Tibial nerve (tissue), 4 donors: ENCODE measurements around the gene APRT. TPM values are rescaled to one million over a fixed set of nuclear protein-coding genes. Genes with fewer than 3 reads are reported as not detected.

ENCODE experiments used
- DNase-seq, 2 donors: peaks; one replicate each; pipeline ENCODE4 v3.0.0-alpha.2; 2019; ENCODE audit warnings: low spot score in 2 of 2
- H3K27ac ChIP-seq, 4 donors: fragments of 200-600 bp; sonication (generic) in 3 of 4; one replicate each; pipeline ENCODE4 v1.5.1; 2017 to 2019; ENCODE audit warnings: mild to moderate bottlenecking in 1 of 4
- H3K27me3 ChIP-seq, 2 donors: fragments of 200-600 bp; sonication (generic) in 1 of 2; one replicate each; pipeline versions ENCODE4 v1.5.1 to v1.6.0; 2017 to 2019
- H3K36me3 ChIP-seq, 3 donors: fragments of 200-600 bp; sonication (generic); one replicate each; pipeline ENCODE4 v1.5.1; 2018 to 2019
- H3K4me1 ChIP-seq, 4 donors: fragments of 200-600 bp; sonication (generic) in 3 of 4; one replicate each; pipeline ENCODE4 v1.5.1; 2017 to 2019
- H3K4me3 ChIP-seq, 4 donors: fragments of 200-600 bp; sonication (generic) in 3 of 4; one replicate each; pipeline ENCODE4 v1.5.1; 2017 to 2019; ENCODE audit warnings: mild to moderate bottlenecking in 1 of 4, moderate library complexity in 1 of 4
- H3K9me3 ChIP-seq, 4 donors: fragments of 200-600 bp; sonication (generic) in 3 of 4; one replicate each; pipeline ENCODE4 v1.5.1; 2017 to 2019
- EP300 ChIP-seq, 2 donors: sonication (generic); formaldehyde crosslinking; IDR thresholded peaks; one replicate each; pipeline ENCODE4 v1.6.1; 2017; ENCODE audit warnings: antibody characterized with exemption in 2 of 2, mild to moderate bottlenecking in 1 of 2
- POLR2A ChIP-seq, 2 donors: fragments of 450-650 bp; IDR thresholded peaks; one replicate each; pipeline ENCODE4 v1.6.1; 2017; ENCODE audit warnings: antibody characterized with exemption in 2 of 2, mild to moderate bottlenecking in 2 of 2, moderate library complexity in 2 of 2
- WGBS, 2 donors: methylation state at CpG; one replicate each; pipeline ENCODE4 v1.1.5; 2018; 5-methylcytosine and 5-hydroxymethylcytosine counted together
- total RNA-seq, 4 donors: library from RNA; depleted of rRNA; stranded (reverse); fragments of >200 nt; gene quantifications; one replicate each; pipeline ENCODE4 v1.1.0, GENCODE V29; 2016
- TF ChIP-seq, protein P1 (sequence below), 5 experiments: fragments of 200-600 bp in 3 of 5; fragments of 450-650 bp in 2 of 5; sonication (generic) in 3 of 5; IDR thresholded peaks; one replicate each; pipeline ENCODE4 v1.5.1; 2016 to 2019; ENCODE audit warnings: antibody characterized with exemption in 5 of 5, mild to moderate bottlenecking in 3 of 5, moderate library complexity in 2 of 5

Gene APRT
- total RNA-seq, 4 donors from 2014 or later, result 83.4 to 157 (median 106) TPM

DNA sequence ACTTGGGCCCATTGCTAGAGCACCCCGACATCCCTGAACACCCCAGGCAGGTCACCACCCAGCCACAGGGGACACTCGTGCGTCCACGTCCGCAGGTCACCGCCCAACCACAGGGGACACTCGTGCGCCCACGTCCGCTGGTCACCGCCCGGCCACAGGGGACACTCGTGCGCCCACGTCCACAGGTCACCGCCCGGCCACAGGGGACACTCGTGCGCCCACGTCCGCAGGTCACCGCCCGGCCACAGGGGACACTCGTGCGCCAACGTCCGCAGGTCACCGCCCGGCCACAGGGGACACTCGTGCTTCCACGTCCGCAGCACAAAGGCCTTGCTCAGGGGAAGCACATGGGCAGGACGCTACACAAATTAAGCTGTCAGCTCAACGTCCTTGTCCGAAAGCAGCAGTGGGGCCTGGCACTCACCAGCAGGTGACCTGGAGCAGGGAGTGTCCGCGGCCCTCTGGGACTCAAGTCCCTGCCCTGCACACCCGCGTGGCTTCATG lies 27.4 kb upstream of the APRT start:
- H3K9me3 ChIP-seq, result no peaks in the 10 kb centered on the region
- no peak for DNase-seq
- no peak for TF ChIP-seq POLR2A (IDR thresholded peaks at IDR 0.05)
- TF ChIP-seq, protein P1, sequence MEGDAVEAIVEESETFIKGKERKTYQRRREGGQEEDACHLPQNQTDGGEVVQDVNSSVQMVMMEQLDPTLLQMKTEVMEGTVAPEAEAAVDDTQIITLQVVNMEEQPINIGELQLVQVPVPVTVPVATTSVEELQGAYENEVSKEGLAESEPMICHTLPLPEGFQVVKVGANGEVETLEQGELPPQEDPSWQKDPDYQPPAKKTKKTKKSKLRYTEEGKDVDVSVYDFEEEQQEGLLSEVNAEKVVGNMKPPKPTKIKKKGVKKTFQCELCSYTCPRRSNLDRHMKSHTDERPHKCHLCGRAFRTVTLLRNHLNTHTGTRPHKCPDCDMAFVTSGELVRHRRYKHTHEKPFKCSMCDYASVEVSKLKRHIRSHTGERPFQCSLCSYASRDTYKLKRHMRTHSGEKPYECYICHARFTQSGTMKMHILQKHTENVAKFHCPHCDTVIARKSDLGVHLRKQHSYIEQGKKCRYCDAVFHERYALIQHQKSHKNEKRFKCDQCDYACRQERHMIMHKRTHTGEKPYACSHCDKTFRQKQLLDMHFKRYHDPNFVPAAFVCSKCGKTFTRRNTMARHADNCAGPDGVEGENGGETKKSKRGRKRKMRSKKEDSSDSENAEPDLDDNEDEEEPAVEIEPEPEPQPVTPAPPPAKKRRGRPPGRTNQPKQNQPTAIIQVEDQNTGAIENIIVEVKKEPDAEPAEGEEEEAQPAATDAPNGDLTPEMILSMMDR (IDR thresholded peaks at IDR 0.05), result no peak
- no peak for TF ChIP-seq EP300 (IDR thresholded peaks at IDR 0.05)
- H3K36me3 ChIP-seq, result peaks cover 0 to 91% (median 10%) of the 10 kb centered on the region in 3 donors
- no peak overlapping the region for H3K27ac ChIP-seq
- no peaks in the 10 kb centered on the region for H3K27me3 ChIP-seq
- H3K4me3 ChIP-seq, result no peak overlapping the region
- no peaks in the 10 kb centered on the region for H3K4me1 ChIP-seq
- WGBS, 2 donors, result 82 to 91% methylated on average over 37 to 39 of the region's 39 CpGs

DNA sequence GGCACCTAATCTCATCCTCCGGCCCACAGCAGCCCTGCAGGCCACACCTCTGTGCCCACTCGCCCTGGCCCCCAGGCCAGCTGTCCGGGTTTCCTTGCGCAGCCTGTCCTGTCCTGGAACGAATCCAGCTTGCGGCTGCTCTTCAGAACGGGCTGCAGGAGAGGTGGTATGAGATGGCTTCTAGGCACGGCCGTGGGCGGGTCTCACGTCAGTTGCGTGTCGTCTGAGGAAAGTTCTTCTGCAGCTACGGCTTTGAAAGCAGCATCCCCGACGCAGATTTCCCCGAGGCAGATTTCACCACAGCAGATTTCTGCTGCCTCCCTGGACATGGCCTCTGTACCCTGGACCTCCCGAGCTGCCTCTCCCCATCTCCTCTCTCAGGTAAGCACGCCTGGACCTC lies 26.8 kb upstream of the APRT start:
- peaks cover 0 to 92% (median 10%) of the 10 kb centered on the region in 3 donors for H3K36me3 ChIP-seq
- WGBS, 2 donors, result 90% methylated on average over 19 of the region's 19 CpGs
- DNase-seq, result no peak
- H3K27ac ChIP-seq, result no peak overlapping the region
- no peaks in the 10 kb centered on the region for H3K9me3 ChIP-seq
- TF ChIP-seq, protein P1 (IDR thresholded peaks at IDR 0.05), result no peak
- TF ChIP-seq EP300 (IDR thresholded peaks at IDR 0.05), result no peak
- TF ChIP-seq POLR2A (IDR thresholded peaks at IDR 0.05), result no peak
- H3K4me1 ChIP-seq, result no peaks in the 10 kb centered on the region
- H3K27me3 ChIP-seq, result no peaks in the 10 kb centered on the region
- H3K4me3 ChIP-seq, result no peak overlapping the region

DNA sequence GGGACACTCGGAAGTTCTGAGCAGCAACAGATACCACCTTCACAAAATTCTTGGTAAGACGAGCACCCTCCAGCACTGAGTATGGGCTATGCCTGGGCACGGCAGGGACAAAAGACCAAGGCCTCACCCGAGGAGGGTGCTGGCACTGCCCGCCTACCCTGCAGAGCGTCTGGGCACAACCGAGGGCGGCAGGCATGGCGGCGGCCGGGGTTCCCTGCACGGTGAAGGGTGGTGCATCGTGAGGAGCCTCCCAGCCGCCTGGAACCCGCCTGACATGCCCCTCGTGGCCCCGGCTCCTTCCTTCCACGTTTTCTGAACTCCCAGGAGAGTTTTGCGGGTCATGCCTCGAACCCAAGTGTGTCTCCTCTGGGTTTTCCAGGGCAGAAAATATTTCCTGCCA lies 26.1 kb upstream of the APRT start:
- Histone ChIP-seq H3K4me3 (no peak overlapping the region), H3K4me1 (no peaks in the 10 kb centered on the region), H3K27me3 (no peaks in the 10 kb centered on the region), H3K9me3 (no peaks in the 10 kb centered on the region), H3K36me3 (peaks cover 0 to 84% (median 10%) of the 10 kb centered on the region in 3 donors), H3K27ac (no peak overlapping the region)
- DNase-seq, result no peak
- TF ChIP-seq, protein P1 (IDR thresholded peaks at IDR 0.05), result no peak
- no peak for TF ChIP-seq EP300 (IDR thresholded peaks at IDR 0.05)
- no peak for TF ChIP-seq POLR2A (IDR thresholded peaks at IDR 0.05)
- WGBS, 2 donors, result 83 to 94% methylated on average over 3 to 19 of the region's 20 CpGs

DNA sequence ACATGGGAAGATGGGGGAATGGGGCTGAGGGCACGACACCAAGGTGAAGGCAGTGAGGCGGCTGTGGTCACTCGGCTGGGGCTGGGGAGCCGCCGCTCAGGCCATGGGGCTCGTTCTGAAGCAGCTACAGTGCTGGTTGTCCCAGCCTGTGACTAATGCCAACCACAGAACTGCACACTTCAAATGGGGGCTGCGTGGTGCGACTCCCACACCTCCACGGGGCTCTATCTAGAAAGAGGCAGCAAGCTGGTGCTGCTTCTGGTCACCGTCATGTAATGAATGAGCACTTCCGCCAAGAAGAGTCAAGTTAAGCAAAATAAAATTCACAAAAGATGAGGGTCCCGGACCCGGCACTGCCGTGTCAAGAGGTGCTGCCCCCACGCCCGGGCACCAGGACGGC lies 25.1 kb upstream of the APRT start:
- Histone ChIP-seq H3K4me1 (no peaks in the 10 kb centered on the region), H3K27ac (no peak overlapping the region), H3K36me3 (peaks cover 0 to 81% (median 10%) of the 10 kb centered on the region in 3 donors), H3K4me3 (no peak overlapping the region), H3K9me3 (no peaks in the 10 kb centered on the region), H3K27me3 (no peaks in the 10 kb centered on the region)
- TF ChIP-seq POLR2A (IDR thresholded peaks at IDR 0.05) (no peak), EP300 (IDR thresholded peaks at IDR 0.05) (no peak)
- TF ChIP-seq, protein P1 (IDR thresholded peaks at IDR 0.05), result no peak
- 93 to 94% methylated on average over 11 to 17 of the region's 17 CpGs for WGBS, 2 donors
- DNase-seq, result no peak

DNA sequence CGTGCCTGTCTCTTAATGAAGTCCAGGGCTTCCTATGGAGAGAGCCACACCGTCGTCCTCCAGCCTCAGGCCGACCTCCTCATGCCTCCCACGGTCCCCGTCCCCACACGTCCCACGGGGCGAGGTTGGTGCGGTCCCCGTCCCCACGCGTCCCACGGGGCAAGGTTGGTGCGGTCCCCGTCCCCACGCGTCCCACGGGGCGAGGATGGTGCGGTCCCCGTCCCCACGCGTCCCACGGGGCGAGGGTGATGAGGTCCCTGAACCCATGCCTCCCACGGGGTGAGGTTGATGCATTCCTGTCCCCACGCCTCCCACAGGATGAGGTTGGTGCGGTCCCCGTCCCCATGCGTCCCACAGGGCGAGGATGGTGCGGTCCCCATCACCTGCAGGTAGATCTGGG lies 24.1 kb upstream of the APRT start:
- H3K27ac ChIP-seq, result no peak overlapping the region
- no peaks in the 10 kb centered on the region for H3K27me3 ChIP-seq
- TF ChIP-seq, protein P1 (IDR thresholded peaks at IDR 0.05), result no peak
- TF ChIP-seq POLR2A (IDR thresholded peaks at IDR 0.05) (no peak), EP300 (IDR thresholded peaks at IDR 0.05) (no peak)
- no peaks in the 10 kb centered on the region for H3K9me3 ChIP-seq
- no peak overlapping the region for H3K4me3 ChIP-seq
- 91 to 94% methylated on average over 33 of the region's 33 CpGs for WGBS, 2 donors
- no peaks in the 10 kb centered on the region for H3K4me1 ChIP-seq
- DNase-seq, result no peak
- H3K36me3 ChIP-seq, result peaks cover 0 to 76% (median 10%) of the 10 kb centered on the region in 3 donors
